Omental fat pad (tissue), 4 donors: Measurements from ENCODE around the gene NRAP. TPM values are rescaled to one million over a fixed set of nuclear protein-coding genes. Genes with fewer than 3 reads are reported as not detected.

Experiments
- ATAC-seq: fragments of 150-250 bp; one replicate; pipeline ENCODE4 v1.9.1; 2016; ENCODE audit warnings: mild to moderate bottlenecking, moderate library complexity; ENCODE audit not compliant: low FRiP score
- DNase-seq: peaks from one replicate; pipeline ENCODE4 v3.0.0-alpha.2; 2019; ENCODE audit warnings: low spot score
- total RNA-seq, 4 donors: library from RNA; depleted of rRNA; stranded (reverse); fragments of >200 nt; gene quantifications; one replicate each; pipeline ENCODE4 v1.1.0, GENCODE V29; 2016
- TF ChIP-seq, protein P1 (sequence below), 3 donors: fragments of 450-650 bp; IDR thresholded peaks; one replicate each; pipeline ENCODE4 v1.5.1; 2016 to 2017; ENCODE audit warnings: antibody characterized with exemption in 3 of 3, mild to moderate bottlenecking in 3 of 3, moderate library complexity in 2 of 3

Gene NRAP, protein sequence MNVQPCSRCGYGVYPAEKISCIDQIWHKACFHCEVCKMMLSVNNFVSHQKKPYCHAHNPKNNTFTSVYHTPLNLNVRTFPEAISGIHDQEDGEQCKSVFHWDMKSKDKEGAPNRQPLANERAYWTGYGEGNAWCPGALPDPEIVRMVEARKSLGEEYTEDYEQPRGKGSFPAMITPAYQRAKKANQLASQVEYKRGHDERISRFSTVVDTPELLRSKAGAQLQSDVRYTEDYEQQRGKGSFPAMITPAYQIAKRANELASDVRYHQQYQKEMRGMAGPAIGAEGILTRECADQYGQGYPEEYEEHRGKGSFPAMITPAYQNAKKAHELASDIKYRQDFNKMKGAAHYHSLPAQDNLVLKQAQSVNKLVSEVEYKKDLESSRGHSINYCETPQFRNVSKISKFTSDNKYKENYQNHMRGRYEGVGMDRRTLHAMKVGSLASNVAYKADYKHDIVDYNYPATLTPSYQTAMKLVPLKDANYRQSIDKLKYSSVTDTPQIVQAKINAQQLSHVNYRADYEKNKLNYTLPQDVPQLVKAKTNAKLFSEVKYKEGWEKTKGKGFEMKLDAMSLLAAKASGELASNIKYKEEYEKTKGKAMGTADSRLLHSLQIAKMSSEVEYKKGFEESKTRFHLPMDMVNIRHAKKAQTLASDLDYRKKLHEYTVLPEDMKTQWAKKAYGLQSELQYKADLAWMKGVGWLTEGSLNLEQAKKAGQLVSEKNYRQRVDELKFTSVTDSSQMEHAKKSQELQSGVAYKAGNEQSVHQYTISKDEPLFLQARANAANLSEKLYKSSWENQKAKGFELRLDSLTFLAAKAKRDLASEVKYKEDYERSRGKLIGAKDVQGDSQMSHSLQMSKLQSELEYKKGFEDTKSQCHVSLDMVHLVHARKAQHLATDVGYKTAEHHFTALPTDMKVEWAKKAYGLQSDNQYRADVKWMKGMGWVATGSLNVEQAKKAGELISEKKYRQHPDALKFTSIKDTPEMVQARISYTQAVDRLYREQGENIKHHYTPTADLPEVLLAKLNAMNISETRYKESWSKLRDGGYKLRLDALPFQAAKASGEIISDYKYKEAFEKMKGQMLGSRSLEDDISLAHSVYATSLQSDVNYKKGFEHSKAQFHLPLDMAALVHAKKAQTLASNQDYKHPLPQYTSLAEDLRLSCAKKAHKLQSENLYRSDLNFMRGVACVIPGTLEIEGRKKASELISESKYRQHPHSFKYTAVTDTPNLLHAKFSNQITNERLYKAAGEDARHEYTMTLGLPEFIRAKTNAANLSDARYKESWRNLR (N-terminal part only)
- total RNA-seq, result not detected

DNA sequence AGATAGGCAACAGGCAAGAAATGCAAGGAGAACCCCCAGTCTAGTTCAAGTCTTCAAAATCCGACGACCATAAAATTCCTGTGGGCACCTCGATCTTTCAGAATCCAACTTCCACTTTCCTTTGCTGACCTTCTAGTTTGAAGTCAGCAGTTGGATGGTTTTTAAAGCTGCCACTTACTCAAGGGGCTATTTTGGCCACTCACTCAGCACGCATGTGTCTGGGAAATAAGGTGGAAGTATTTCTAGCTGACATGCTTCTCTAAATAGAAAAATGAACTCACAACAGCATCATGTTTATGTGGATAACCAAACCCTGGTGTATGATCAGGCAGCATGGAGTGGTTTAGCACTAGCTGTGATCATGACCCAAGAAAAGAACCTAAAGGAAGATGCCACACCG is at the start of gene NRAP:
NRAP (minus strand) TSS at position 134 of the 400 bp plus-strand sequence. CDS start 159 bp downstream, outside the sequence.
- DNase-seq (no peak), ATAC-seq (no peak)
- TF ChIP-seq, protein P1, sequence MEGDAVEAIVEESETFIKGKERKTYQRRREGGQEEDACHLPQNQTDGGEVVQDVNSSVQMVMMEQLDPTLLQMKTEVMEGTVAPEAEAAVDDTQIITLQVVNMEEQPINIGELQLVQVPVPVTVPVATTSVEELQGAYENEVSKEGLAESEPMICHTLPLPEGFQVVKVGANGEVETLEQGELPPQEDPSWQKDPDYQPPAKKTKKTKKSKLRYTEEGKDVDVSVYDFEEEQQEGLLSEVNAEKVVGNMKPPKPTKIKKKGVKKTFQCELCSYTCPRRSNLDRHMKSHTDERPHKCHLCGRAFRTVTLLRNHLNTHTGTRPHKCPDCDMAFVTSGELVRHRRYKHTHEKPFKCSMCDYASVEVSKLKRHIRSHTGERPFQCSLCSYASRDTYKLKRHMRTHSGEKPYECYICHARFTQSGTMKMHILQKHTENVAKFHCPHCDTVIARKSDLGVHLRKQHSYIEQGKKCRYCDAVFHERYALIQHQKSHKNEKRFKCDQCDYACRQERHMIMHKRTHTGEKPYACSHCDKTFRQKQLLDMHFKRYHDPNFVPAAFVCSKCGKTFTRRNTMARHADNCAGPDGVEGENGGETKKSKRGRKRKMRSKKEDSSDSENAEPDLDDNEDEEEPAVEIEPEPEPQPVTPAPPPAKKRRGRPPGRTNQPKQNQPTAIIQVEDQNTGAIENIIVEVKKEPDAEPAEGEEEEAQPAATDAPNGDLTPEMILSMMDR (IDR thresholded peaks at IDR 0.05), result no peak

DNA sequence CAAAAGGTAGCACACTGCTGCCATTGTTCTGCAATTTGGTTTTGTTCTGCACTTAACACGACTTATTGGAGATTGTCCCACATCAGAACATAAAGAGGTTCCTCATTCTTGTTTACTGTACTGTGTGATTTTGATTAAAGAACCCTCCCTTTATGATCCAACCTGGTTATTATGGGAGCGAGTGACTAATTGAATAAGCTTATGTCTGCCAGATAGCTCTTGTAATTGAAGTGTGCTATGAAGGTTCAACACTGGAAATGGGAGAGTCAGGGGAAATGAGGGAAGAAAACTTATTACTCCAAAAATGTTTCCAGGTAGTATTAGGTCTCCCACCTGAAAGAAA is 49.8 kb upstream of the NRAP start:
- ATAC-seq (no peak), DNase-seq (no peak)
- TF ChIP-seq, protein P1 (IDR thresholded peaks at IDR 0.05), result no peak

DNA sequence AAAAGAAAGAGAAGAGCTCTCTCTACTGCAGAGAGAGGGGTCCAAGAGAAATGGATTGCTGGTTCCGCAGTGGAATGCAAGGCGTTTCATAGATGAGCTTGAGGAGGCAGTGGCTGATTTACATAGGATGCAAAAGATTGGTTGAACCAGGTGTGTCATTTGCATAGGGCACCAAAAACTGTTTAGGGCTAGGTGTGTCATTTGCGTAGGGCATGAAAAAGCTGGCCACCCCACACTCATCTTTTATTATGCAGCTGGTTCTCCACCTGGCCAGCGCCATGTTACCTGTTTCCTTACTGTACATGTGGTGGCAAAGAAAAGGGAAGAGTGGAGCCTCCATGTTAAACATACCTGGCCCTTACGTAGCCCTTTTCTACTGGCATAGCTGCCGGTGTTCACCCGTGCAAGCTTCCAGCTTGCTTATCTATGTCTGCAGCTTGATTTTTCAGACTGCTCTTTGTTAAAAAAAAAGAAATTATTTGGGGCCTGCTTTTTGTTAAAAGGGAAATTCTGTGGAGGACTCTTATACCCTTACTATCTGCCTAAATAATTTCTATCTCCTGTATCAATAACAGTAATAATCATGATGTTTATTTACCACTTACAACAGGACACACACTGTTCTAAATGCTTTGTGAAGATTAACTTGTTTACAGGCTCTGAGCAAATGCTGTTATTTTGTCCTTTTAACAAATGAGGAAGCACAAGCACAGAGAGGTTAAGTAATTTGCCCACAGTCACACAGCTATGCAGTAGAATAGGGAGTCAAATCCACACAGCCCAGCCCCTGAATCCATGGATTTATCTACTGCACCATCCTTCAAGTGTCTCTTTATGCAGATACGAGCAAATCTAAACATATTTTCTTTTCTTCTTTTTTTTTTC is 49.2 kb upstream of the NRAP start:
- DNase-seq (no peak), ATAC-seq (no peak)
- TF ChIP-seq, protein P1 (IDR thresholded peaks at IDR 0.05), result no peak

DNA sequence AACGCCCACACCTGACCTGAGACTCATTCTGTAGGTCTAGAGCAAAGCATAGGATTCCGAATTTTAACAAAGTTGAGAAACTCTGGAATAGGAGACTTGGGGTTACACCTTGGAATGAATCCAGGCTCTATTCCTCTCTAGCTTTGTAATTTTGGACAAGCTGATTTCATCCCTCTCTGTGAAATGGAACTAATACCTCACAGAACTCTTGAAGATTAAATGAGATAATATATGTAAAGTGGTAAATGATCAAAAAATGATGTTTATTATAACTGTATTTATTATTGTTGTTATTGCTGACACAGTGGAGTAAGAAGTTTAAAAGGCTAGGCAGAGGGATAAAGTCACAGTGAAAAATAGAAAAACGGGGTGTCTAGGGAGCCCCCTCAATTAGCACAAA is 48.2 kb upstream of the NRAP start:
- TF ChIP-seq, protein P1 (IDR thresholded peaks at IDR 0.05), result no peak
- ATAC-seq, result no peak
- DNase-seq, result no peak

DNA sequence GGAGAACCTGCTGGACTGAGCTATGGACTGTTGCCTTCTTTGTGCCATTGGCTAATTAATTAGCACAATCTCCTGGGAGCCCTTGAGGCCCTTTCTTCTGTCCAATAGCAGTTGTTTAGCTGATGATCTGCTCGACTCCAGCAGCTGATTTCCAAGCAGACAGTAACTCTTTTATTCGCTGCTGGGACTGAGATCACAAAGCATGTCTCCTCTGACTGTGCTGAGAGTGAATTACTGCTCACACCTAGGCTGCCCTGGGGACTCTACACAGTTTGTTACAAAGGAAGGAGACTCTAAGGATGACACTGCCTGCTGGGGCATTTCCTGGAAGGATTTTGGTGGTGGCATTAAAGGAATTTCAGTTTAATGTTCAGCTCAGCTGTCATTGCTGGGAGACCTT is 47.3 kb upstream of the NRAP start:
- DNase-seq (no peak), ATAC-seq (no peak)
- TF ChIP-seq, protein P1 (IDR thresholded peaks at IDR 0.05), result no peak
